Epithelial cell of esophagus (primary cell): Measurements from ENCODE around the gene GRK6.

Experiments used
- DNase-seq: peaks from one replicate; pipeline ENCODE4 v3.0.0; 2010; ENCODE audit warnings: low read depth
- H3K4me3 ChIP-seq: 2 replicates; pipeline ENCODE4 v1.5.1; 2011; ENCODE audit warnings: mild to moderate bottlenecking, low read length, control low read depth
- CTCF ChIP-seq: IDR thresholded peaks from 2 replicates; pipeline ENCODE4 v1.5.1; 2011; ENCODE audit warnings: low read depth, mild to moderate bottlenecking, low read length, control low read depth, inconsistent platforms; ENCODE audit not compliant: insufficient read depth; ENCODE audit errors: missing control alignments

The GRK6 gene

GRCh38 chr5:177491429-177491945 lies 65.0 kb downstream of the GRK6 start:
- peak; percentile 57 for DNase-seq
- TF ChIP-seq CTCF = peak; percentile 46
- H3K4me3 ChIP-seq = no peak overlapping the region

GRCh38 chr5:177491983-177492746 lies 65.7 kb downstream of the GRK6 start:
- no peak for TF ChIP-seq CTCF
- H3K4me3 ChIP-seq = no peak overlapping the region
- DNase-seq = no peak
